Osteocyte (in vitro differentiated cells): ENCODE results near the gene WNT3A. TPM values are rescaled to one million over a fixed set of nuclear protein-coding genes. Genes with fewer than 3 reads are reported as not detected.

Source experiments
- DNase-seq: peaks from one replicate; pipeline ENCODE4 v3.0.0; 2021; ENCODE audit warnings: mixed read lengths; ENCODE audit not compliant: unreplicated experiment; ENCODE audit errors: extremely low spot score
- H3K27ac Mint-ChIP-seq: one replicate; pipeline ENCODE4 v1.8.0; 2021; ENCODE audit warnings: mild to moderate bottlenecking, mixed read lengths; ENCODE audit not compliant: unreplicated experiment
- H3K27me3 Mint-ChIP-seq: one replicate; pipeline ENCODE4 v1.8.0; 2021; ENCODE audit warnings: mixed read lengths; ENCODE audit not compliant: unreplicated experiment
- H3K36me3 Mint-ChIP-seq: one replicate; pipeline ENCODE4 v1.8.0; 2021; ENCODE audit warnings: mixed read lengths; ENCODE audit not compliant: unreplicated experiment
- H3K4me1 Mint-ChIP-seq: one replicate; pipeline ENCODE4 v1.8.0; 2021; ENCODE audit warnings: mixed read lengths; ENCODE audit not compliant: unreplicated experiment
- H3K4me3 Mint-ChIP-seq: one replicate; pipeline ENCODE4 v1.8.0; 2021; ENCODE audit warnings: mild to moderate bottlenecking, moderate library complexity, mixed read lengths; ENCODE audit not compliant: unreplicated experiment
- H3K9me3 Mint-ChIP-seq: one replicate; pipeline ENCODE4 v1.8.0; 2021; ENCODE audit warnings: mixed read lengths; ENCODE audit not compliant: unreplicated experiment
- total RNA-seq: library from RNA; stranded (reverse); gene quantifications from 2 replicates; pipeline ENCODE4 v1.2.1, GENCODE V29; 2021
- TF ChIP-seq, protein P1 (sequence below): fragments of 200-600 bp; sonication (generic); IDR thresholded peaks from 2 replicates; pipeline ENCODE4 v1.5.0; 2021; ENCODE audit warnings: antibody characterized with exemption, mild to moderate bottlenecking, moderate library complexity

Gene WNT3A
- total RNA-seq, 1 donor from 2014 or later: not detected

GRCh38 chr1:227999056-227999930, 7.5 kb upstream of the WNT3A start:
- Mint-ChIP-seq H3K27me3 (peaks cover 45% of the 10 kb centered on the region), H3K9me3 (peaks cover 22% of the 10 kb centered on the region), H3K4me3 (no peak overlapping the region), H3K4me1 (no peaks in the 10 kb centered on the region), H3K36me3 (no peaks in the 10 kb centered on the region), H3K27ac (no peak overlapping the region)
- TF ChIP-seq, protein P1, sequence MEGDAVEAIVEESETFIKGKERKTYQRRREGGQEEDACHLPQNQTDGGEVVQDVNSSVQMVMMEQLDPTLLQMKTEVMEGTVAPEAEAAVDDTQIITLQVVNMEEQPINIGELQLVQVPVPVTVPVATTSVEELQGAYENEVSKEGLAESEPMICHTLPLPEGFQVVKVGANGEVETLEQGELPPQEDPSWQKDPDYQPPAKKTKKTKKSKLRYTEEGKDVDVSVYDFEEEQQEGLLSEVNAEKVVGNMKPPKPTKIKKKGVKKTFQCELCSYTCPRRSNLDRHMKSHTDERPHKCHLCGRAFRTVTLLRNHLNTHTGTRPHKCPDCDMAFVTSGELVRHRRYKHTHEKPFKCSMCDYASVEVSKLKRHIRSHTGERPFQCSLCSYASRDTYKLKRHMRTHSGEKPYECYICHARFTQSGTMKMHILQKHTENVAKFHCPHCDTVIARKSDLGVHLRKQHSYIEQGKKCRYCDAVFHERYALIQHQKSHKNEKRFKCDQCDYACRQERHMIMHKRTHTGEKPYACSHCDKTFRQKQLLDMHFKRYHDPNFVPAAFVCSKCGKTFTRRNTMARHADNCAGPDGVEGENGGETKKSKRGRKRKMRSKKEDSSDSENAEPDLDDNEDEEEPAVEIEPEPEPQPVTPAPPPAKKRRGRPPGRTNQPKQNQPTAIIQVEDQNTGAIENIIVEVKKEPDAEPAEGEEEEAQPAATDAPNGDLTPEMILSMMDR: peak; percentile 72
- DNase-seq: peak; percentile 87

DNA sequence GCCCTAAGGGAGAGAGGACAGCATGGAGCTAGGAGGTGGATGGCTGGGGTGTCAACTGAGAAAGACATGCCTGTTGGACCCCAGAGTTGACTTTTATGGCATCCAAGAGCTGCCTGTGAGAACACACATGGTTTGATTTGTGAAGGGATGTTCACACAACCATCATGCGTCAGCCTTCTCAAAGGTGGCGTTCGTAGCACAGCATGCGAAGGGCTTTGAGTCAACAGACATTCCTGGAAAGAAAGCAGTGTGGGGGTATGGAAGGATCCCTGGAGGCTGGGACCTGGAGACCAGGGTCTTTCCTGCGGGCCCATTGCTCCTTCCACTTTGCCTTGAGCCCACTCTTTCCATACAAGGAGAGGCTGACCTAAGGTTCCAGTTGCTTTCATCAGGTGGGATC, 6.4 kb upstream of the WNT3A start:
- H3K36me3 Mint-ChIP-seq: no peaks in the 10 kb centered on the region
- peaks cover 22% of the 10 kb centered on the region for H3K9me3 Mint-ChIP-seq
- H3K27me3 Mint-ChIP-seq: peaks cover 55% of the 10 kb centered on the region
- TF ChIP-seq, protein P1: no peak
- no peak overlapping the region for H3K27ac Mint-ChIP-seq
- H3K4me3 Mint-ChIP-seq: no peak overlapping the region
- no peak for DNase-seq
- H3K4me1 Mint-ChIP-seq: peaks cover 1% of the 10 kb centered on the region

DNA sequence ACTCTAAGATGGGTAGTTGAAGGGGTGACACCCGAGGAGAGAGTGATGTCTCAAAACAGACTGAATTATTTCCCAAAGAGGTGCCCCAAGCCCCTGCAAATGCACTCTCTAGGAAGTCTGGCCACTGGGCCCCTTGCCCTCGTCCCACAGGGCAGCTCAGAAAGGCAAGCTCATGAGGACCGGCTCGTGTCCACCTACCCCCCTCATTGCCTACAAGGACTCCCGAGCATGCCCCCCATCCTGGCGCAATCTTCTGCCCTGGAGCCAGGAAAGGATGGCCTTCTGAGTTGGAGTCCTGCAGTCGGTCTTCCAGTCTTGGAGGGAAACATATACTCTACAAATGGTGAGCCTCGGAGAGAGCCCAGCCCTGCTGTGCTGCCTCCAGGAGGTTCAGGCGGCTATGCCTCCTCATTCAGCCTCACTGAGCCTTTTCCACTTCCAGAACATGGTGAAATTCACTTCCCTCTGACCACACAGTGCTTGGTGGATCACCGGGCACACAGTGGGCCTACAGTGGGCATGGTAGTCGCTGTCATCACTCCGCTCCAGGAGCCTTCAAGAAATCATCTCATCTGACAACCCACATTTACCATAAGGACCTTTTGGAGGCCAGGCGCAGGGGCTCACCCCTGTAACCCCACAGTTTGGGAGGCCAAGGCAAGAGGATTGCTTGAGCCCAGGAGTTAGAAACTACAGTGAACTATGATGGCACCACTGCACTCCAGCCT, 5.8 kb upstream of the WNT3A start:
- Mint-ChIP-seq H3K9me3 (peaks cover 21% of the 10 kb centered on the region), H3K4me3 (no peak overlapping the region), H3K36me3 (no peaks in the 10 kb centered on the region), H3K4me1 (peaks cover 3% of the 10 kb centered on the region), H3K27me3 (peaks cover 60% of the 10 kb centered on the region), H3K27ac (no peak overlapping the region)
- DNase-seq: no peak
- TF ChIP-seq, protein P1: no peak

DNA sequence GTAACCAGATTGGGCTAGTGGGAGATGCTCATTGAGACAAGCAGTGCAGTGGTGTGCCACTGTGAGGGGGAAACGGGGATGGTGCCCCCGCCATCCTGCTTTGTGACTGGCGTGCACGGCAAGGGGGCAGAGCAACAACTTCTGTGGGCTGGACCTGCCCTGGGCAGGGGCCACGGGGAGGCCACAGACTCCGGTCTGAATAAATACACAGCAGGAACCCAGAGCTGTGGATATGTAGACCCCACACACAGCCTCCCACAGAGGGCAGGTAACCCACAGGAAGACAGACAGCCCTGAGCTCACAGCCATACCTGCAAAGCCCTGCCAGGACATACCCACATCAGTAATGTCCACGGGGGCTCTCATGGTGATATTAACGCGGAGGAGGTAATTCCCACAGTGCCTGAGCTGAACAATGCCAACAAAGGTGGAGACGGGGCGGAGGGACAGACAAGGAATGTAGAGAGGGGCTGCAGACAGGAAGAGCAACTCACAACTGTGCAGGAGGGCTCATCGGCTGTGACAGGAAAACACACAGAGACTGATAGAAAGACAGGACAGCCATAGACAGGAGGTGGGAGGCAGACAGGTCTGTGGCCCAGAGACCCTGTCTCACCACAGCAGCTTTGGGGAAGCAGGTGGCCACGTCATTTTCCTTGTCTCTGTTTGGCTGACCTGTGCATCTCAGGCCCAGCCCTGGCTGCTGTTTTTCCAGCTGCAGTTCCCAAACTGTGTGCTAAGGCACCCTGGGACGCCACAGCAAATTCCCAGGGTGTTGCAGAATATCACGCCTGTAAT, 4.9 kb upstream of the WNT3A start:
- no peak overlapping the region for H3K27ac Mint-ChIP-seq
- no peak overlapping the region for H3K4me3 Mint-ChIP-seq
- H3K9me3 Mint-ChIP-seq: peaks cover 12% of the 10 kb centered on the region
- H3K4me1 Mint-ChIP-seq: peaks cover 6% of the 10 kb centered on the region
- peaks cover 64% of the 10 kb centered on the region for H3K27me3 Mint-ChIP-seq
- TF ChIP-seq, protein P1: no peak
- no peaks in the 10 kb centered on the region for H3K36me3 Mint-ChIP-seq
- DNase-seq: peak; percentile 78
